SK-N-MC (cell line): Measurements from ENCODE around the gene PPHLN1.
"Not testable (repeated sequence)": the region's sequence is repeated elsewhere in the genome, so short reads cannot be mapped to it uniquely, and the experiment has no call there.

Experiments
- DNase-seq: peaks from one replicate; pipeline ENCODE4 v3.0.0-alpha.2; 2011; ENCODE audit warnings: low read depth, low spot score
- H3K27ac ChIP-seq: fragments of 200-600 bp; sonication (generic); 2 replicates; pipeline ENCODE4 v1.5.1; 2016; ENCODE audit warnings: mixed run types
- H3K36me3 ChIP-seq: fragments of 200-600 bp; sonication (generic); 2 replicates; pipeline ENCODE4 v1.6.1; 2017; ENCODE audit warnings: antibody characterized with exemption, low read length, mixed read lengths; ENCODE audit not compliant: insufficient read depth
- H3K4me3 ChIP-seq: fragments of 200-600 bp; sonication (generic); 2 replicates; pipeline ENCODE4 v1.5.1; 2016
- H3K9ac ChIP-seq: fragments of 200-600 bp; sonication (generic); 2 replicates; pipeline ENCODE4 v1.8.0; 2017; ENCODE audit warnings: mixed run types, mixed read lengths; ENCODE audit not compliant: insufficient read length
- H3K9me3 ChIP-seq: fragments of 200-600 bp; sonication (generic); 2 replicates; pipeline ENCODE4 v1.6.1; 2017; ENCODE audit warnings: low read depth, mild to moderate bottlenecking, antibody characterized with exemption, low read length, moderate library complexity, mixed read lengths
- EZH2 ChIP-seq: fragments of 200-600 bp; sonication (generic); IDR thresholded peaks from one replicate; pipeline ENCODE4 v1.6.1; 2017; ENCODE audit warnings: antibody characterized with exemption
- FOXP2 ChIP-seq: optimal IDR thresholded peaks from 2 replicates; pipeline ENCODE3; 2011; ENCODE audit warnings: mild to moderate bottlenecking, moderate library complexity; ENCODE audit not compliant: insufficient read depth; ENCODE audit errors: extremely low read length, control extremely low read depth
- POLR2AphosphoS5 ChIP-seq: IDR thresholded peaks from 2 replicates; pipeline ENCODE4 v1.6.1; 2012; ENCODE audit warnings: mild to moderate bottlenecking, low read depth, low read length, borderline replicate concordance

The PPHLN1 gene

GRCh38 chr12:42373669-42374068 lies 47.7 kb downstream of the PPHLN1 start:
- Histone ChIP-seq H3K27ac (no peak overlapping the region), H3K4me3 (no peak overlapping the region), H3K9ac (no peak overlapping the region), H3K36me3 (peaks cover 30% of the 10 kb centered on the region), H3K9me3 (no peaks in the 10 kb centered on the region)
- no peak for DNase-seq
- TF ChIP-seq EZH2 (no peak), POLR2AphosphoS5 (no peak), FOXP2 (no peak)

GRCh38 chr12:42380733-42381132 lies 54.8 kb downstream of the PPHLN1 start:
- H3K9me3 ChIP-seq = no peaks in the 10 kb centered on the region
- no peak overlapping the region for H3K27ac ChIP-seq
- no peak for DNase-seq
- no peak overlapping the region for H3K9ac ChIP-seq
- peaks cover 22% of the 10 kb centered on the region for H3K36me3 ChIP-seq
- no peak for TF ChIP-seq POLR2AphosphoS5
- no peak for TF ChIP-seq EZH2
- no peak for TF ChIP-seq FOXP2
- H3K4me3 ChIP-seq = no peak overlapping the region

- Histone ChIP-seq H3K9me3 (no peaks in the 10 kb centered on the region), H3K36me3 (peaks cover 22% of the 10 kb centered on the region), H3K4me3 (no peak overlapping the region), H3K9ac (no peak overlapping the region), H3K27ac (no peak overlapping the region)
- no peak for DNase-seq
- TF ChIP-seq FOXP2 = no peak
- TF ChIP-seq POLR2AphosphoS5 = no peak
- TF ChIP-seq EZH2 = no peak
Measured at GRCh38 chr12:42382013-42382696, 56.2 kb downstream of the PPHLN1 start.

DNA sequence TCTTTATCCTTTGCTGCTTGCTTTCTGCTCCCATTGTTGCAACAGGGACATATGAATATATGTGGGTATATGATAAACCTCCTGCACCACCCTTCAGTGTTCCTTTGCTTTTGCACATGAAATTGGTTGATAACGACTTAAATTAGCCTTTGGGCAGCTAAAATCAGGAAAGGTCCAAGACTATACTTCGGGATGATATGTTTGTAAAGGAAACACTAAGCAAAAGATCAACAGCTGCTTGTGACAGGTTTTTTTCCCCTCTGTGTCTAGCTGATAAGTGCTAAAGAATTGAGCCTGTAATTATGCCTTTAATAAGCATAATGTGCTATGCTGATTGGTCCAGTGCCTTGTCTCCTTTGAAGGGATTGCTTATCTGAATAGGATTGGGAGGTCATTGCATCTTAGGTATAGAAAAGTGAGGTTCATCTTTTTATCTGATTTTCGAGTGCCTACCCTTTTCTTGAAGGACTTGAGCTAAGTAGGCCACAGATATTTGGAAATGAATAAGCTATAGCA lies 59.4 kb downstream of the PPHLN1 start:
- no peak for TF ChIP-seq POLR2AphosphoS5
- no peak for TF ChIP-seq FOXP2
- no peak for TF ChIP-seq EZH2
- DNase-seq = no peak
- Histone ChIP-seq H3K9ac (no peak overlapping the region), H3K27ac (no peak overlapping the region), H3K9me3 (no peaks in the 10 kb centered on the region), H3K4me3 (no peak overlapping the region), H3K36me3 (peaks cover 28% of the 10 kb centered on the region)

GRCh38 chr12:42386308-42386707 lies 60.3 kb downstream of the PPHLN1 start:
- TF ChIP-seq POLR2AphosphoS5 (no peak), FOXP2 (no peak), EZH2 (no peak)
- no peaks in the 10 kb centered on the region for H3K9me3 ChIP-seq
- no peak for DNase-seq
- H3K27ac ChIP-seq = no peak overlapping the region
- no peak overlapping the region for H3K9ac ChIP-seq
- H3K36me3 ChIP-seq = peaks cover 35% of the 10 kb centered on the region
- no peak overlapping the region for H3K4me3 ChIP-seq

DNA sequence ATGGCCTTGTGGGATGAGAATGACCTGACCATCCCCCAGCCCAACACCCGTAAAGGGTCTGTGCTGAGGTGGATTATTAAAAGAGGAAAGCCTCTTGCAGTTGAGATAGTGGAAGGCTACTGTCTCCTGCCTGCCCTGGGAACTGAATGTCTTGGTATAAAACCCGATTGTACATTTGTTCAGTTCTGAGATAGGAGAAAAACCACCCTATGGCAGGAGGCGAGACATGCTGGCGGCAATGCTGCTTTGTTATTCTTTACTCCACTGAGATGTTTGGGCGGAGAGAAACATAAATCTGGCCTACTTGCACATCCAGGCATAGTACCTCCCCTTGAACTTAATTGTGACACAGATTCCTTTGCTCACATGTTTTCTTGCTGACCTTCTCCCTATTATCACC lies 62.1 kb downstream of the PPHLN1 start:
- H3K27ac ChIP-seq, H3K4me3 ChIP-seq, DNase-seq, H3K9me3 ChIP-seq, H3K9ac ChIP-seq: not testable (repeated sequence)
- H3K36me3 ChIP-seq = peaks cover 31% of the 10 kb centered on the region

GRCh38 chr12:42394429-42394828 lies 68.5 kb downstream of the PPHLN1 start:
- Histone ChIP-seq H3K36me3 (peaks cover 41% of the 10 kb centered on the region), H3K9ac (no peak overlapping the region), H3K9me3 (no peaks in the 10 kb centered on the region), H3K27ac (no peak overlapping the region), H3K4me3 (no peak overlapping the region)
- TF ChIP-seq EZH2 (no peak), FOXP2 (no peak), POLR2AphosphoS5 (no peak)
- DNase-seq = no peak

- no peak for TF ChIP-seq EZH2
- TF ChIP-seq FOXP2 = no peak
- TF ChIP-seq POLR2AphosphoS5 = no peak
- no peak for DNase-seq
- no peak overlapping the region for H3K4me3 ChIP-seq
- no peak overlapping the region for H3K27ac ChIP-seq
- no peak overlapping the region for H3K9ac ChIP-seq
- H3K36me3 ChIP-seq = peaks cover 49% of the 10 kb centered on the region
- no peaks in the 10 kb centered on the region for H3K9me3 ChIP-seq
Measured at GRCh38 chr12:42396473-42397259, 70.7 kb downstream of the PPHLN1 start.
